ENCODE data around the gene IFNAR2.
A peak's percentile ranks its signal among the peaks of the same experiment; 100 is the strongest.

The IFNAR2 gene

DNA sequence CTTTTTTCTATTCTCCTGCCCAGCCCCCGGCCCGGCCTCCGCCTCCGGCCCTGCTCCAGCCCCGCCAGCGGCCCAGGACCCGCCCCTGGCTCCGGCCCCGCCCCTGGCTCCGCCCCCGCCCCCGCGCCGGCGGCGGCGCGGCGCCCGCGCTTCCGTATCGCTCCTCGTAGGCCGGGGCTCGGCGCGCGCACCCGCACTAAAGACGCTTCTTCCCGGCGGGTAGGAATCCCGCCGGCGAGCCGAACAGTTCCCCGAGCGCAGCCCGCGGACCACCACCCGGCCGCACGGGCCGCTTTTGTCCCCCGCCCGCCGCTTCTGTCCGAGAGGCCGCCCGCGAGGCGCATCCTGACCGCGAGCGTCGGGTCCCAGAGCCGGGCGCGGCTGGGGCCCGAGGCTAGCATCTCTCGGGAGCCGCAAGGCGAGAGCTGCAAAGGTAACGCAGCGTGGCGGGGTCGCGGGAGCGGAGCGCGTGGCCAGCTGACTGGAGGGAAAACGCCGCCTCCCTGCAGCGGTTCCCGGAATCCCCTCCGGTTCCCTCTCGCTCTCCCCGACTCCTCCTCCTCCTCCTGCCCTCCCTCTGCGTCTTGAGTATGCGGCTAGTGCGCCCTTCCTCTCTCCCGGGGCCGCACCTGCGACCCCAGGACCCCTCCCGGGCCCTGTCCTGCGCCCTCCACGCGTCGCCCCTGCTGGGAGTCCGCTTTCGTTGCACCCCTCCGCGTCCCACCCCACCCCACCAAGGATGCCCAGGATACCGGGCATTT lies at the start of gene IFNAR2:
Gene IFNAR2 (plus strand): TSS at position 155 of the 761 bp plus-strand sequence. CDS start 11,985 bp downstream, outside the sequence.
- peak; percentile 57 for DNase-seq

DNA sequence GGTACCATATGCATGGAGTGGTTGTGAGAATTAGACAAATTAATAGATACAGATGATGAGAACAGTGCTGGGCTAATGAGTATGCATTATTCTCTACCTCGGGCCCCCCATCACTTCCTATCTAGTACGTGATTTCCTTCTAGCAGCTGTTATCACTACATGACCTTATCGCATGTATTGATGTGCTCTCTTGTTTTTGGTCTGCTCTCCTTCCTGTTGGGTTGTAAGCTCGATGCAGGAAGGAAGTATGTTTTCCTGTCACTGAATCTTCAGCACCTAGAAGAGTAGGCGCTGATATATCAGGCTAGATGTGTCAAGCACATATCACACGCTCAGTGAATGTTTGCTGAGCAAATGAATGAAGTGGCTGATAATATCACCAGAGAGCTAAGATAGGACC lies 43.9 kb upstream of the IFNAR2 start:
- DNase-seq: no peak

DNA sequence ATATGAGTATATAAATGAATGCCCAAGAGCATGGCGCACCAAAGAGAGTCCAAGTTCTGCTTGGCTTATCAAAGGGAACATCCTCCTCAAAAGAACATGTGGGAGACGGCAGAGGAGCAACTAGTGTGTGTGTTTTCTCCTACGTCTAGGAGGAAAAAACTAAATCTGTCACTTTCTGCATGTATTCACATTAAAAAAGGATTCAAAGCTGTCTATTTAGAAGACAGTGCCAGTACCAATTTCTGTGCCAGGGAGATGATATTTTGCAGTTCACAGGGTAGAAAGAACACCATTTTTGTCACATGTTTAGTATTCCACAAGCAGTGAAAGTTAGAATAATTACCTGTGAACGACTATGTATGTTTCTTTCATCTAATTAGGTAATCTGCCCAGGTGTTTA lies 42.5 kb upstream of the IFNAR2 start:
- no peak for DNase-seq

DNA sequence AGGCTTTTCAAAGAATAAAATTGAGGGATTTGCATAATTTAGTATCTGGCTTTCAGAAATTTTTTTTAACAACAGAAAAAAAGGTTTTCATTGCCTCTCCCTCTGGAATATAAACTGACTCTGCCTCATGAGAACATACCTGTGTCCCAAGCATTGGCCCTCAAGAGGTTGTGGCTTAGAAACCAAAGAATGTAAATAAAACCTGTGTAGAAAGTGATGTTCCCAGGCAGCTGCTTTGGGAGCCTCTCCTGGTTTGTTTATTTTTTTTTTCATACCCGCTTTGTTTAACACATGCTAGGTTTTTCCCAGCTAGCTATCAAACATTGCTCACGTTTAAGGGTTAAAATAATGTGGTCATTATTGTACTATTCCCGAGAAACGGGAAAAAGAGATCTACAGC lies 40.5 kb upstream of the IFNAR2 start:
- DNase-seq: no peak

DNA sequence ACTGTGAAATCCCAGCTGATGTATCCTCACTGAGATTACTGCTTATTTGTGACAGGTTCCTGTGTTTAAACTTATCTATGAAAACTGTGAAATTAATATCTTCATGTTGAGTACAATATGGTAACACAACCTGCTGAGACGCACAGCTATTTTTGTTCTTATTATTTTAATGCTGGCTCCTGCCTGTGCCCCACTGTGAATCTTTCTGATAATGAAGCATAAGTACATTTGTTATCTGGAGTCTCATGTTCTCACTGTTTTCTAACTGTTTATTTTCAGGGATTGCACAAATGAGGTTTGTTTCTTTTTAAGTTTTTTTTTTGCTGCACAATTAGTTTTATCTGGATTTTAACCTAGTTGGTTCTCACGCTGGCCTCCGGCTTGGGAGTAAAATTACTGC lies 39.9 kb upstream of the IFNAR2 start:
- no peak for DNase-seq

DNA sequence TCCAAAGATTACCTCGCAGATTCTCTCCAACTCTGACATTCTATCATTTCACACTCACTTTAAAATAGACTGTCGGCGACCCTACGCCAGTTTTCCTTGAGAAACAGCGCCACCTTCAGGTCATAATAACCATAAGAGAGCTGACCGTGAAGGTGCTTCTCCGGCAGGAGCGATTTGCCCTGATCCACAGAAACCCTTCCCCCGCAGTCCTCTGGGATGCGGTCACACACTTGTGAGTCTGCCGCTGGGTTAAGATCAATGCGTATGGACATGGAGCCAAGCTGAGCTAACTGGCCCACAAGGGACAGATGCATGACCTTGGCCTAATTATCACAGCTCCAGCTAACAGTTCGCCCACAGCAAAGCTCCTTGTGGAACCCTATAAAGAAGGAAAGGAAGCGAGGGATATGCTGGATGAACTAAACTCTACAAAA lies 32.8 kb upstream of the IFNAR2 start:
- peak; percentile 57 for DNase-seq

DNA sequence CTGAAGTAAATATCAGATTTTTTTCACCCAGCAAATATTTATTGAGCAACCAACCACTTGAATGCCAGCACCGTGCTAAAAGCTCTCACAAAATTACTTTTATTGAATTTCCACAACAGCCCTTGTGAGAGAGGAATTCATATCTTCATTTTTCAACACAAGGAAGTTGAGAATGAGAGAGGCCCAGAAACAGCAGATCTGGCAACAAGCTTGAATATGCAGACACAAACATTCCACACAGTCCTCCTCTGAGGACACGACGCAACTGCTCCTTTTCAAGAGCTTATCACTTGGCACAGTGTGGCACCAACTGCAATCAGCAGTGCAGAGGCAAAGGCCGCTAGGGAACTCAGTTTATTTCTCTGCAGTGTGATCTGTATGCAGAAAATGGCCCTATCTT lies 32.2 kb upstream of the IFNAR2 start:
- no peak for DNase-seq

DNA sequence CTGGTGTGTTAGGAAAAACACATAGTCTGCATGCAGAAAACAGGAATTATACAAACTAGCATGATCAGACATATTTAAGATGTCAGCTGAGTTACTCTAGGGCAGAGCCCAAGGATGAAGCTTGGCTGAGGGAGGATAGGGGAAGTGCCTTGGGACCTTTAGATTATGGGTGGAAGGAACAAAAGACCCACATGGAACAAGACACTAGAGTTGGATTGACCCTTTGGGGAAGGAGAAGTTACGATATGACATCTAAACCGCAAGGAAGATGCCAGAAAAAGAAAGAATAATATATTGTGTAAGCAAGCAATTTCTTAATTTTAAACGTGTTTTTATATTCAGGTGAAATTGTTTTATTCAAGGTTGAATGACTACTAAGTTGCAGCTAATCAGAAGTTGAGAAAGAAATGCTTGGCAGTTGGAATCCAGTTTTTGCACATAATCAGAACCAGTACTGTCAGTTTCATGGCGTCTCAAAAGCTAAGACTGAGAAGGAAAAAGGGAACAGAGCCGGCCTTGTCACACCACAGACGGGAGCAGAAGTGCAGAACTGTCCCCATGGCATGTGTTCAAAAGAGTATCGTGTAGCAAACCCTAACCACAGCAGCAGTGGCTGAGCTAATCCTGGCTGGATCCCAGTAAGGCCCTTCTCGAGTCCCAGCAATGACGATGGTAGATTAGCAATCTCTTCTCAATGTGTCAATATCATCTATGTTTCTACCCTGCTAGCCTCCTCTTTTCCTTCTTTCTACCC lies 31.2 kb upstream of the IFNAR2 start:
- DNase-seq: peak; percentile 99

DNA sequence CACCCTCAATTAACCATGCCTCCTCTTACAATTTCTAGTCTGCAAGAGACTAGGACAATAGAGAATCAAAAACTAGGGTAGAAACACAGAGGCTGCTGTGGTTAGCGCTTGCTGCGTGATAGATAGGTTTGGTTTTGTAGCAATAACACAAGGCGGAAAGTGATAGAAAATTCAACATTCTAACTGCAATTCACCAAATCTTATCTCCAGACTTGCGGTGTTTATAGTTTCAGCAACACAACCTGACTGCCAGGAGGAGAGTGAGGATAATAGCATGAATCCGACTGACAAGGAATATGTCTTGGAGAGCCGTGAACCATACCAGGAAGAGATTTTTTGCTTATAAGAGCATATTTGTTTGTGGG lies 30.7 kb upstream of the IFNAR2 start:
- no peak for DNase-seq

DNA sequence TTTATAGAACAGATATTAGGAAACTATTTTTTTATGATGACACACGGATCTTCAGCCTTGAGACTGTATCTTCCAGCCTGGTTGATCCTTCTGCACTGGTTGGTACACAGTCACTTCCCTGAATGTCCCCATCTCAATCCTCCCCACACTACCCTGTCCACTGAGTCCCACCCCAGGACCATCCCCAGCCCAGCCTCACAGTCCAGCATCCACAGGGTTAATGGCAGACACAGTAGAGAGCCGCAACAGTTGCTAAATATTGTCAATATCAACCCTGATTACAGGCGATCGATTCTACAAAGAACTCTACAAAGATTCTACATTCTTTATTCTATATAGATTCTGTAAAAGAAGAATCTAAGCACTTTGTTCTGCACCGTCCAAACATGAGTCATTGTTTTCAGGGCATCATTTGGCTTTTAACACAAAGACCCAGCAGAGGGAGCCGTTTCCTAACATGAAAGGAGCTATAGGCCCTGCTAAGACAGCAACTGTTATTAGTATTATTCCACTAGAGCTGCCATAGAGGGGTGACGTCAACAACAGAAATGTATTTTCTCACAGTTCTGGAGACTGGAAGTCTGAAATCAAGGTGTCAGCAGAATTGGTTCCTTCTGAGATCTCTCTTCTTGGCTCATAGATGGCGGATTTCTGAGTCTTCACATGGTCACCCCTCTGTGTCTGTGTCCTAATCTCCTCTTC lies 30.1 kb upstream of the IFNAR2 start:
- DNase-seq: peak; percentile 90

DNA sequence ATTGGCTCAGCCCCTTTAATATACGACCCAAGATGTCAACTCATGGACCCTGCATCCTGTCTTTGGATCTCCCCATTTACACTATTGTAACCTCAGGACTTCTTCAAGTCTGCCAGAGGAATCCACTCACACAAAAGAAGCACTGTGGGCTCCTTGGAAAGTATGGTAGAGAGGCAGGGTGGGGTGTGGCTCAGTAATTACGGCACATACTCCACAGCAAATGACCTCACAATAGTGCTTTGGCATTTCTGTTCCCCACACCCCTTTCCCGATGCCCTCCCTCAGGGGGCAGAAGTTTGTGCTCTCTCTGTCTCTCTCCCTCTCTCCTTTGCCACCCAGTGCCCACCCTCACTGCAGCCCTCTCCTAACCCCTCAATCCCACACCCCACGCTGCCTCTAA lies 27.8 kb upstream of the IFNAR2 start:
- DNase-seq: no peak

DNA sequence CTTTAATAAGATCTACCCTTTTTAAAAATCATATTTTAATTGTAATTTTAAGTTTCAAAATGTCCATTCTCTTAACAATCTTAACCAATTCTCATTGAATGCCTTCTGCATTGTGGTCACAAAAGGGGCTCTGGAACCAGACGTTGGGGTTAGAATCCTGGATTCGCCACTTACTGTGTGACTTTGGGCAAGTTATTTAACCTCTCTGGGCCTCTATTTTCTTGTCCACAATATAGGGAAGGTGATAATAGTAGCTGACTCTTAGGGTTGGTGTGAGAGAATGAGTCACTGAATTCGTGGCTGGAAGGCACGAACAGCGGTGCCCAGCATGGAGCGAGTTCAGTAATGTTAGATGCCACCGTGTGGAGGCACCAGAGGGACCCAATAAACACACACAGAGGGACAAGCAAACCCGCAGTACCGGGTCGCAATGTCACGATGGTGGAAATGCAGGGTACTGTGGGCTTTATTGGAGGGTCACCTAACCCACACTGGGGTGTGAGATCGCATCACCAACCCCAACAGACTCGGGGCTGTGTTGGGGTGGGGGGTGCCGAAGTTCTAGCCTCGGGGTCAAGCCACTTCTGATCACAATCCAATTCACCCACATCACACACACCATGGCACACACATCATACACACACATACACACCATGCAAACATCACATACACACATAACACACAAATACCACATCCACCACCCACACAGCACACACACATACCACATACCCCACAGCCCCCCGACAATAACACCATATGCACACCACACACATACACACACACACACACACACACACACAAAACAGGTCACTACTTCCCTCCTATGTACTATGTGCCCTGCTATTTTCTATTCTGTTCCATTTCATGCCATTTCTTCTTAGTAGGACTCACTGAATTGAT lies 27.0 kb upstream of the IFNAR2 start:
- DNase-seq: peak; percentile 52

DNA sequence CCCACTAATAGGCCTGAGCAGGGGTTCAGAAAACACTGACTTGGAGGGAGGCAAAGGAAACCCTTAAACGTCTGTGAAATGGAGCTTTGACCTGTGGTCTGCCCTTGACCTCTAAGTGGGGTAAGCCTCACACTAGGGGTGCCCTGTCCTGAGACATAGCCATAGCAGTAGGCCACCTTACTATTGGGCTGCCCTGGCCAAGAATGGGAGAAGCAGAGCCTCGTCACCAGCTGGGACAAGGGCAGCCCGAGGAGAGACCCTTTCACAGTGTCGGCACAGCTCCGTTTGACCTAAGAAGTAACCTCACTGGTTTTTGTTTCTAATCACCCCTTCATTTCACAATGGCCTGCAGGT lies 26.4 kb upstream of the IFNAR2 start:
- DNase-seq: no peak

DNA sequence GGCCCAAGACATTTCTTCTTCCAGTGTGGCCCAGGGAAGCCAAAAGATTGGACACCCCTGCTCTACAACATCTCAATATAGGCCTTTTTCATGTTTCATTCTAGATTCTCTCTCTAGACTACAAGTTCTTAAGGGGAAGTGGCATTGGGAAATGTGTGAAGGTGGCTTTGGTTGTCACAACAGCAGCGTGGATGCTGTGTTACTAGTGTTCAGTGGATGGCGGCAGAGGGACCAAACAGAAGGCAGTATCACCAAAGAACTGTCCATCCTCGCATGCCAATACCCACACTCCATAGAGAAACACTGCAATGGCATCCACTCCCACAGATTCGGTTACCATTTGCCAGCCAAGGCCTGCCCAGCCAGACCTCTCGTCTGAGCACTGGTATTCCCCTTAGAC lies 24.3 kb upstream of the IFNAR2 start:
- peak; percentile 88 for DNase-seq

DNA sequence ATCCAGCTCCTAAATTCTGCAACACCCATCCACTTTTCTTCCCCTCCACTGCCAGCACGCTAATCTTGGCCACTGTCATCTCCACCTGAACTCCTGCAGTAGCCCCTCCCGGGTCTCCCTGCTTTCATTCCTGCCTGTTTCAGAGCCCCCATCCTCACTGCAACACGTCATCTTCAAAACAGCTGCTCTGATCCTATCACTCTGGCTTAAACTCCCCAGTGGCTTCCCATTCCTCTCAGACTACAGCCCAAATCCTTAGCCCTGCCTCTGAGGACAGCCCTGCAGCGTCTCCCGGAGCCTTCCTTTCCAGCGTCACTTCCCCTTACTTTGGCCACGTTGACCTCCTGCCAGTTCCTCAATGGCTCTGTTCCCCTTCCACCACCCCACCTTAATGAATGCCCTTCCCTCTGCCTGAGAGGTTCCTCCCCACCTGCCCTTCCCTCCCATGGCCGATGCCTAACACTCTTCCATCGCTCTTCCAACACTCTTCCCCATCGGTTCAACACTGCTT lies 22.9 kb upstream of the IFNAR2 start:
- peak; percentile 57 for DNase-seq

DNA sequence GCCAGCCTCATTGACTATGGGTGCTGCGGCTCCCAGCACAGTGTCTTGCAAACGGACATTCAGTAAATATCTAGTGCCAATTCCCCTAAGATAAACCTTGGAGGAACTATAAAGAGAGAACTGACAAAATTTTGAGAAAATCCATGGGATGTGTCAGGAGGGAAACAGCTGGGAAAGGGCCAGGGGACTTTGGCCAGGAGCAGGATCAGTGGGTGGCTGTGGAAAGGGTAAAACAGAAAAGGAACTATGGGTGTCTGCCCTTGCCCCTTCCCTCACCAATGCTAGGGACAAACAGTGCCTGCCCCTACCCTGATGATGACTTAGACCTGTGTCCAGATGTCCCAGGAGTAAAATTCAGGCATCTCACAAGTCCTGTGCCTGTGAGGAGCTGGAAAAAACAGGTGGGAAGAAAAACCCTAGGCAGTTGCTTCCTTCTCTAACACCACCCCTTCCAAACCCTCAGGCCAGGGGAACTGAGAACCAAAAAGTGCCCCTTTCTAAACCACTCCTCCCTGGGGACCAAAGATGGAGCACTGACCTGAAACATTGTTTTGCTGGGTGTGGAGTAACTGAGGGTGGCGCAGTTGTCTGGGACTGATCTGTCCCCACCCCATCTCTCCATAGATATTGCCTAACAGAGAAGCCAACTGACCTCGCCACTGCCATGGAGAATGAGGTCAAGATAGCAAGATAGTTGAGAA lies 22.1 kb upstream of the IFNAR2 start:
- DNase-seq: peak; percentile 46

DNA sequence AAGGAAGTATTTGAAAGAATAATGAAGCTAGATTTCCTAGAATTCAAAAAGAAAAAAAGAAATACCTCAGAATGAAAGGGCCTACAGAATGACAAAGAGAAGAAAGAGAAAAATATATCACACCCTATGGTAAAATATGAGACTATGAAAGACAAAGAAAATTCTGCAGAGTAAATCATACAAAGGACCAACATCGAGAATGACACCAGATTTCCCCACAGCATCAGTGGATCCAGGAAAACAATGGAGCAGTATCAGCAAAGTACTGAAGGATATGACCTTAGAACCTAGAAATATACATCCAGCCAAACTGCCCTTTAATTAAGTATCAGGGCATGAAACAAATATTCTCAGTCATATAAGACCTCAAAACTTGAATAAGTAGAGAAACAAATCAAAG lies 21.2 kb upstream of the IFNAR2 start:
- DNase-seq: peak; percentile 46

DNA sequence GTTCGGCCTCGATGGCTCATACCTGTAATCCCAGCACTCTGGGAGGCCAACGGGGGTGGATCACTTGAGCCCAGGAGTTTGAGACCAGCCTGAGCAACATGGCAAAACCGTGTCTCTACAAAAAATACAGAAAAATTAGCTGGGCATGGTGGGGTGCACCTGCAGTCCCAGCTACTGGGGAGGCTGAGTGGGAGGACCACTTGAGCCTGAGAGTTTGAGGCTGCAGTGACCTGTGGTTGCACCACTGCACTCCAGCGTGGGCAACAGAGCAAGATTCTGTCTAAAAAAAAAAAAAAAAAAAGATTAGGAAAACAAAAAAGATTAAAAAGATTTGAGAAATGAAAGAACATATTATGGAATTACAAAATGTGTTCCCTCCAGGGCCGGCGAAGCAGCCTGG lies 18.4 kb upstream of the IFNAR2 start:
- no peak for DNase-seq

DNA sequence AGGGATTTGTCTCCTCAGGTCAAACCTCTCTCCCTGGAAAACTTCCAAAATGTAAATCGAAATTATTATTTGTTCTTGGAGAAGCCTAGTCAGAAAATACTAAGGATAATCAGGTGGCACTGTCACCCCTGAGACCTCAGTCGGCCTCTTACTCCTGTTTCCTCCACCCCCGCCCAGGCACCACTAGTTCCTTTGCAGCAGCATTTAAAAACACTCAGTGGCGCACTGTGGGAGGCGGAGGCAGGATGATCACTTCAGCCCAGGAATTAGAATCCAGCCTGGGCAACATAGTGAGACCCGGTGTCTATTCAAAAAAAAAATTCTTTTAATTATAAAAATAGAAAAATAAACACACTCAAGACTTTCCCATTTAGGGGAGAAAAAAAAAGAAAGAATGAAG lies 18.0 kb upstream of the IFNAR2 start:
- DNase-seq: no peak

DNA sequence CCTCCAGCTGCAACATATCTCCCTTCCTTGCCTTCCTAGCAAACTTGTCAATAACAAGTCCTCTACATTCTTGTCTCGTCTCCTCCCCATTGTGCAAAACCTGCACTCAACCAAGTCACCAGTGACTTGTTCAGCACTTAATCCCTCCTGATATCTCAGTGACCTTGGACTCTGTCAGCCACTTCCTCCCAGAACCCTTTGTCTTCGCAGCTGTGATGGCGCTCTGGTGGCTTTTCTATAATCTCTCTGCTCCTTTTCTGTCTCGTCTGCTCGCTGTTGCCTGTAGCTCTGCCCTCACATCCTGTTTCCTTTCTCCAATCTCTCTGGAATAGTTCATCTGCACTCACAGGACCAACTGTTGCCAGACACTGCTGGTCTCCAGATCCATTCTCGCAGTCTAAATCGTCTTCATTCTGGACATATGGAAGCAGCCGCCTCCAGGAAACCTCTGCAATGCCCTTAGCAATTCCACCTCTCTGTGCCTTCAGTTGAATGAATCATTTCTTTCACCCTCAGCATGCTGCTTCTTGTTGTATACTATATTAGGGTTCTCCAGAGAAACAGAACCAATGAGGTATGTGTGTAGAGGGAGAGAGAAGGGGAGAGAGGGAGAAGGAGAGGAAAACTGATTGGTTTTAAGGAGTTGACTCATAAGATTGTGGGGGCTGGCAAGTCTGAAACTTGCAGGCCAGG lies 17.4 kb upstream of the IFNAR2 start:
- peak; percentile 96 for DNase-seq

DNA sequence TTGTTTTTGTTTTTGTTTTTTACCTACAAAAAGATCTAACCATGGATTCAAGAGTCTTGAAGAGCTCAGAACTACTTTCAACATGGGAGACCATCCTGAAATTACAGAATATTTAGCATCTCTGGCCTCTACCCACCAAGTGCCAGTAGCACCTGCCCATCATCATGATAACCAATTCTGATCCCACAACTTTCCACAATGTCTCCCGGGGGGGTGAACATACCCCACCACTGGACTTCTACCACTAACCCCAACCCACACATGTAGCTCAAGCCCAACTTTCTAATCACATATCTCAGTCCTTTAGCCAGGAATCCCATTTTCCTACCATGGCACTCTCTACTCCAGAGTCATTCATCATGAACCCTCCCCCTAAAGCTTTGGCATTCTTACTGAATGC lies 15.7 kb upstream of the IFNAR2 start:
- DNase-seq: no peak
